ENCODE results near the gene PPIF. TPM values are rescaled to one million over a fixed set of nuclear protein-coding genes. Genes with fewer than 3 reads are reported as not detected.
A peak's percentile ranks its signal among the peaks of the same experiment; 100 is the strongest.

Gene PPIF
- total RNA-seq, 2 donors from 2014 or later: 19.2 to 67.9 TPM

DNA sequence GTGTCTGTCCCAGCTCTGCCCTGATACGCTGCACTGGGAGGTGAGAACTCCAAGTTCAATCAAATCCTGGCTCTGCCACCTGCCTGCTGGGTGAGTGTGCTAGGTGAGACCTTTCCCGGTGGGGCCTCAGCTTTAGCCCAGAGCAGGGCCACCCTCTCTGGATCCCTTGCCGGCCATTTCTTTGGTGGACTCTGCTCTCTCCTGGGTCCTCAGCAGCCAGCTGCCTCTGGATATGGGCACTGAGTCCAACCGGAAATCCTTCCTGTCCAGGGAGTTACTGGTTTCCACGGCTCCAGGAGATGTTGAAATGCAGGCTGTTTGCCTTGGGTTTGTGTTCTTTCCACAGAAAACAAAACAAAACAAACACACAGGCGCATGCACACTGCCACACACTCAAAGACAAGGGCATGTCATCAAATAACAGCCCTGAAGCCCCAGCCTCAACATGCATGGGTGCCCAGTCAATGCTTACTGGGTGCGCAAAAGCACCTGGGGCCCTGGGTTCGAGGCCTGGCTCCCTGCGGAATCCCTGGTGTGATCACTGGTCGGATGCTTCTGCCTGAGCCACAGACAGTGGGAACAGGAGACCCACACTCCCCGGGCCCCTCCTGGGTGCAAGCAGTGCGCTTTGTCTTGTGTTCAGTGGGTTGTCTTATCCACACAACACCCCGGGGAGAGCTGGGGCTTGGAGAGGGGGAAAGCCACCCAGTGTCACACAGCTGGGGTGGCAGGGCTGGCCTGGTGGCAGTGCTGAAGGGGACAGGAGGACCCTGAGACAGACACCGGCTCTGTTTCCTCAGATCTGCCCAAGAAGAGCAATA lies 33.1 kb downstream of the PPIF start:
- no peaks in the 10 kb centered on the region for H3K36me3 ChIP-seq (replicated peaks in 1 of 2; ENCODE audit: insufficient read depth in 1 of 2, low read depth in 2 of 2)
- peak in 1 of 4 donors; percentile 34 for DNase-seq
- no peaks in the 10 kb centered on the region for H3K27me3 ChIP-seq
- 61 to 63% methylated on average over 11 to 14 of the region's 14 CpGs for WGBS, 2 donors
- H3K9me3 ChIP-seq: no peaks in the 10 kb centered on the region
- intact Hi-C loops (cut with DNase I): no loop called here
- no peak overlapping the region for H3K4me3 ChIP-seq
- H3K4me1 ChIP-seq: peaks cover 15% of the 10 kb centered on the region
- ATAC-seq: peak; percentile 58
- TF ChIP-seq POLR2A (IDR thresholded peaks at IDR 0.05): no peak
- TF ChIP-seq, protein P1, sequence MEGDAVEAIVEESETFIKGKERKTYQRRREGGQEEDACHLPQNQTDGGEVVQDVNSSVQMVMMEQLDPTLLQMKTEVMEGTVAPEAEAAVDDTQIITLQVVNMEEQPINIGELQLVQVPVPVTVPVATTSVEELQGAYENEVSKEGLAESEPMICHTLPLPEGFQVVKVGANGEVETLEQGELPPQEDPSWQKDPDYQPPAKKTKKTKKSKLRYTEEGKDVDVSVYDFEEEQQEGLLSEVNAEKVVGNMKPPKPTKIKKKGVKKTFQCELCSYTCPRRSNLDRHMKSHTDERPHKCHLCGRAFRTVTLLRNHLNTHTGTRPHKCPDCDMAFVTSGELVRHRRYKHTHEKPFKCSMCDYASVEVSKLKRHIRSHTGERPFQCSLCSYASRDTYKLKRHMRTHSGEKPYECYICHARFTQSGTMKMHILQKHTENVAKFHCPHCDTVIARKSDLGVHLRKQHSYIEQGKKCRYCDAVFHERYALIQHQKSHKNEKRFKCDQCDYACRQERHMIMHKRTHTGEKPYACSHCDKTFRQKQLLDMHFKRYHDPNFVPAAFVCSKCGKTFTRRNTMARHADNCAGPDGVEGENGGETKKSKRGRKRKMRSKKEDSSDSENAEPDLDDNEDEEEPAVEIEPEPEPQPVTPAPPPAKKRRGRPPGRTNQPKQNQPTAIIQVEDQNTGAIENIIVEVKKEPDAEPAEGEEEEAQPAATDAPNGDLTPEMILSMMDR (IDR thresholded peaks at IDR 0.05): no peak
- H3K27ac ChIP-seq: peak overlapping the region in 1 of 4 donors; percentile 29

DNA sequence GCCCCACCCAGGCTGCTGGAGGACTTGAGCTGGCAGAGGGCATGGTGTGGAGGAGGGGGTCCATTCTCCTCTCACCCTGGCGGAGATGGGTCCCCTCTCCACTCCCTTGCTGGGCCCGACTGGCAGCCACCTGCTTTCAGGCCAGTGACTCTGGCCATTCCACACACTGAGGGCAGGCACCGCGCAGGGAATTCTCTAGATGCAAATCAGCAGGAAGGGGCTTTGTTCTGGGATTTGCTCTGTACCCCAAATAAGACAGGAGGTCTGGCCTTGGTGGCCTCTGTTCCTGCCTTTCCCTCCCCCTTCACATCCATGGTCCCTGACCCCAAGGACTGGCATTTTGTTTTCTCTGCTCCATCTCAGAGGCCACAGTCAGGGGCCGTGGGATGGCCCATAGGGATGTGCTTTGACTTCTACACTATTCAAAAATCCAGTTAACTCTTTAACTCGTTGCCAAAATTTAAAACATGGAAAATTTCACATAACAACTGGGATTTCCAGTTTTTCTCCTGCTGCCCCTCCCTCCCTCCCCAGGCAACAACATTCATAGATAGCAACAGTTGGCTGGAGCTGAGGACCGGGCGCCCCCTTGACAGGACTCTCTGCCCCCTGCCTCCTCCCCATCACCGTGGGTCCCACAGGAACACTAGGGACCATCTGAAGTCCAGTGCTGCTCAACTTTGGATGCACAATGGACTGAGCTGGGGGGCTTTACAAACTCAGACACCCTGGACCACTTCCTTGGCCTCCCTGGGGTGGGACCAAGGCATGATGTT lies 33.9 kb downstream of the PPIF start:
- Histone ChIP-seq H3K4me3 (no peak overlapping the region), H3K9me3 (no peaks in the 10 kb centered on the region), H3K27ac (peak overlapping the region in 1 of 4 donors; percentile 7), H3K27me3 (no peaks in the 10 kb centered on the region), H3K4me1 (peaks cover 15% of the 10 kb centered on the region), H3K36me3 (replicated peaks in 1 of 2; ENCODE audit: insufficient read depth in 1 of 2, low read depth in 2 of 2) (no peaks in the 10 kb centered on the region)
- TF ChIP-seq, protein P1 (IDR thresholded peaks at IDR 0.05): no peak
- no peak for TF ChIP-seq POLR2A (IDR thresholded peaks at IDR 0.05)
- DNase-seq (peak in 1 of 4 donors; percentile 4), ATAC-seq (no peak)
- 76 to 79% methylated on average over 5 to 9 of the region's 9 CpGs for WGBS, 2 donors
- intact Hi-C loops (cut with DNase I): no loop called here

DNA sequence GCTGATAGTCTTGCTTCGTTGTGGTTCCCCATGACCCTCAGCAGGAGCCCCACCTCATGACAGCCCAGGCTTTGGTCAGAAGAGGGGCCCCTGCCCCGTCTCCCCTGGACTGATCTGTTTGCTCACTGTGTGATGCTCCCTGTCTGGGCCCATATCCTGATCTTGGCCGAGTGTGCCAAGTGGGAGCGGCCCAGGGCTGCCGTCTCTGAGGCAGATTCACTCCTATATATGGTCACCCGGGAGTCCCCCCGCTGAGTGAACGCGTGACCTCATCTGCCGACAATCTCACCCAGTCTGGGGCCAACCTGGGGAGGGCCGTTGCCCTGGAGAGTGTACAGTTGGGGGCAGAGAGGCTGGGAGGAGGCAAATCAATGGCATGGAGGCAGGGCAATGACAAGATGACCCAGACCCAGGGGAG lies 34.5 kb downstream of the PPIF start:
- ATAC-seq: peak; percentile 73

DNA sequence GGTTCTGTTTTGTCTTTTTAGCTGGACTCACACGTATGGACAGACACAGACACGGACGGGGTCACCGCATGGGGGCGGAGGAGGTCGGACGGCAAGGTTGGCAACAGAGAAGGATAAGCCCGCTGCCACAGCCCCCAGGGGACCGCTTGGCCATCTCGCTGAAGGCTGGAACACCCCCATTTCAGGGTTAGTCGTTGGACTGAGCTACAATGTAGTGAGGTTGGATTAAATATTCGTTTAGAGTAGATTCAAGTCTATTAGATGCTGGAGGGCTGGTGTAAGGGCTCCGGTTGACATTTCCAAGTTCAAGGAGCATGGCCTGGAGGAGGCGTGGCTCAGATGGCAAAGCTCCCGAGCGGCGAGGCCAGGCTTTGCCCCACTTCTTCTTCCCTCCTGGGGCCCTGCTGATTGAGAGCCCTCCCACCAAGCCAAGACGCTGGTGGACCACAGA lies 35.2 kb downstream of the PPIF start:
- Histone ChIP-seq H3K36me3 (replicated peaks in 1 of 2; ENCODE audit: insufficient read depth in 1 of 2, low read depth in 2 of 2) (no peaks in the 10 kb centered on the region), H3K4me1 (peaks cover 15% of the 10 kb centered on the region), H3K27me3 (no peaks in the 10 kb centered on the region), H3K27ac (no peak overlapping the region), H3K9me3 (no peaks in the 10 kb centered on the region), H3K4me3 (no peak overlapping the region)
- intact Hi-C loops (cut with DNase I): no loop called here
- TF ChIP-seq, protein P1 (IDR thresholded peaks at IDR 0.05): no peak
- no peak for TF ChIP-seq POLR2A (IDR thresholded peaks at IDR 0.05)
- 77 to 78% methylated on average over 18 of the region's 18 CpGs for WGBS, 2 donors
- DNase-seq (peak in 1 of 4 donors; percentile 4), ATAC-seq (no peak)

More for the DNA sequence above, 34.5 kb downstream of the PPIF start:
- no peak for TF ChIP-seq POLR2A (IDR thresholded peaks at IDR 0.05)
- TF ChIP-seq, protein P1 (IDR thresholded peaks at IDR 0.05): no peak
- H3K27ac ChIP-seq: no peak overlapping the region
- no peaks in the 10 kb centered on the region for H3K9me3 ChIP-seq
- peak in 3 of 4 donors; percentile 44 to 45 (median 44) for DNase-seq
- no peaks in the 10 kb centered on the region for H3K36me3 ChIP-seq (replicated peaks in 1 of 2; ENCODE audit: insufficient read depth in 1 of 2, low read depth in 2 of 2)
- peaks cover 15% of the 10 kb centered on the region for H3K4me1 ChIP-seq
- no peak overlapping the region for H3K4me3 ChIP-seq
- WGBS, 2 donors: 43 to 71% methylated on average over 4 to 9 of the region's 11 CpGs
- H3K27me3 ChIP-seq: no peaks in the 10 kb centered on the region
- intact Hi-C loops (cut with DNase I): no loop called here
